ENCODE results near the gene OASL.

The OASL gene

GRCh38 chr12:120990487-120991055 lies 48.5 kb downstream of the OASL start:
- no peak for TF ChIP-seq CTCF (conservative IDR thresholded peaks at IDR 0.05; ENCODE audit: control insufficient read depth, insufficient read depth, low read depth, low read length)
- no peak for DNase-seq (ENCODE audit: low read depth)
- no peak overlapping the region for H3K4me3 ChIP-seq (ENCODE audit: control insufficient read depth, low read depth, low read length)

DNA sequence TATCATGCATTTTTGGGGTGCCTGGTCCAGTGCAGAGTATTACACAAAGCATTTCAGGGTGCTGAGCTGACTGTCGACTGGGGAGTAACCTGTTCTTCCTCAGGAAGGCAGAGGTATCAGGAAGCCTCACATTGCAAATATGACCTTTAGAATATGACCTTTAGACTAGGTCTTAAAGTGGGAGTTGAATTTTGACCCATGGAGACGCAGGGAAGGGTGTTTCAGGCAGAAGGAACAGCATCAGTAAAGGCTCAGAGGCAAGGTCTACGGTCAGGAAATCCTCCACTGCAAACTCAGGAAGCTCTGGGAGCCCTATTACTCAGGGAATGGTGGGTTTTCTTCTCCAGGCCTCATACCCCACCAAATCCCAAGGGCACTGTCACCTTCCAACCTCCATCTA lies 49.4 kb downstream of the OASL start:
- no peak for DNase-seq (ENCODE audit: low read depth)
- TF ChIP-seq CTCF (conservative IDR thresholded peaks at IDR 0.05; ENCODE audit: control insufficient read depth, insufficient read depth, low read depth, low read length), result no peak
- no peak overlapping the region for H3K4me3 ChIP-seq (ENCODE audit: control insufficient read depth, low read depth, low read length)

GRCh38 chr12:120988658-120989057 lies 50.4 kb downstream of the OASL start:
- H3K4me3 ChIP-seq (ENCODE audit: control insufficient read depth, low read depth, low read length), result no peak overlapping the region
- DNase-seq (ENCODE audit: low read depth), result no peak
- TF ChIP-seq CTCF (conservative IDR thresholded peaks at IDR 0.05; ENCODE audit: control insufficient read depth, insufficient read depth, low read depth, low read length), result no peak

GRCh38 chr12:120988234-120988633 lies 50.8 kb downstream of the OASL start:
- no peak for TF ChIP-seq CTCF (conservative IDR thresholded peaks at IDR 0.05; ENCODE audit: control insufficient read depth, insufficient read depth, low read depth, low read length)
- H3K4me3 ChIP-seq (ENCODE audit: control insufficient read depth, low read depth, low read length), result no peak overlapping the region
- no peak for DNase-seq (ENCODE audit: low read depth)

- H3K4me3 ChIP-seq (ENCODE audit: control insufficient read depth, low read depth, low read length), result no peak overlapping the region
- no peak for DNase-seq (ENCODE audit: low read depth)
- no peak for TF ChIP-seq CTCF (conservative IDR thresholded peaks at IDR 0.05; ENCODE audit: control insufficient read depth, insufficient read depth, low read depth, low read length)
Observed at GRCh38 chr12:120984351-120984898, 54.6 kb downstream of the OASL start.

GRCh38 chr12:120983759-120984158 lies 55.3 kb downstream of the OASL start:
- no peak overlapping the region for H3K4me3 ChIP-seq (ENCODE audit: control insufficient read depth, low read depth, low read length)
- no peak for DNase-seq (ENCODE audit: low read depth)
- no peak for TF ChIP-seq CTCF (conservative IDR thresholded peaks at IDR 0.05; ENCODE audit: control insufficient read depth, insufficient read depth, low read depth, low read length)

DNA sequence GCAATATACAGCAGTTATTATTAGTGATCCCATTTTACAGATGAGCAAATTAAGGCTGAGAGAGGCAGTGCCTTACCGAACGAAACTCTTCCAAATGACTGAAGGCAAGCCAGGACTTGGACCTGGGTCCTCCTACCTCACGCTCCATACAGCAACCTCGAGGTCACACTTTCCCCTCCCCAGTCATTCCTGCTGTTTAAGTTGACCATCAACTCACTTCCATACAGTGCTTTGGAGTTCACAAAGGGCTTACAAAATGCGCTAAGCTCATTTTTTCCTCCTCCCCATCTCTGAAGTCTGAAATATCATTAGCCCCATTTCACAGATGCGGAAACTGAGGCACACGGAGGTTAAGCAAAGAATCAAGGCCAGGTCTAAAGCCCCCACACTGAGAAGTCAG lies 56.4 kb downstream of the OASL start:
- DNase-seq (ENCODE audit: low read depth), result no peak
- H3K4me3 ChIP-seq (ENCODE audit: control insufficient read depth, low read depth, low read length), result no peak overlapping the region
- TF ChIP-seq CTCF (conservative IDR thresholded peaks at IDR 0.05; ENCODE audit: control insufficient read depth, insufficient read depth, low read depth, low read length), result no peak
